ENCODE data around the gene PTGR2.

DNA sequence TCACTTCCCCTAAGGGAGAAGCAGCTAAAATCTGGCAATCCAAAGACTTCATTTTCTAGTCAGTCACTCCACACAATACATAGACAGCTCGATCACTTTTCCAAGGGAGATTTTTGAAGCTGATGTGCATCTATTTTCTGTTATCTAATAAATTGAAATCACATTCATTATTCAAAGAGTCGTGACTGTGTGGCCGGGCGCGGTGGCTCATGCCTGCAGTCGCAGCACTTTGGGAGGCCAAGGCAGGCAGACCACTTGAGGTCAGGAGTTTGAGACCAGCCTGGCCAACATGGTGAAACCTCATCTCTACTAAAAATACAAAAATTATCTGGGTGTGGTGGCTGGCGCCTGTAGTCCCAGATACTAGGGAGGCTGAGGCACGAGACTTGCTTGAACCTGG is 27.1 kb upstream of the PTGR2 start:
- TF ChIP-seq CTCF (IDR thresholded peaks at IDR 0.05; ENCODE audit: low read depth, low read length) (no peak), EZH2phosphoT487 (IDR thresholded peaks at IDR 0.05; ENCODE audit: low read depth) (no peak)
